HuH-7 (cell line): Measurements from ENCODE around the gene STRADB.
A peak's percentile ranks its signal among the peaks of the same experiment; 100 is the strongest.
"Not testable (repeated sequence)": the region's sequence is repeated elsewhere in the genome, so short reads cannot be mapped to it uniquely, and the experiment has no call there.

Source experiments
- DNase-seq: peaks from one replicate; pipeline ENCODE4 v3.0.0; 2011; ENCODE audit warnings: low spot score

STRADB gene, protein sequence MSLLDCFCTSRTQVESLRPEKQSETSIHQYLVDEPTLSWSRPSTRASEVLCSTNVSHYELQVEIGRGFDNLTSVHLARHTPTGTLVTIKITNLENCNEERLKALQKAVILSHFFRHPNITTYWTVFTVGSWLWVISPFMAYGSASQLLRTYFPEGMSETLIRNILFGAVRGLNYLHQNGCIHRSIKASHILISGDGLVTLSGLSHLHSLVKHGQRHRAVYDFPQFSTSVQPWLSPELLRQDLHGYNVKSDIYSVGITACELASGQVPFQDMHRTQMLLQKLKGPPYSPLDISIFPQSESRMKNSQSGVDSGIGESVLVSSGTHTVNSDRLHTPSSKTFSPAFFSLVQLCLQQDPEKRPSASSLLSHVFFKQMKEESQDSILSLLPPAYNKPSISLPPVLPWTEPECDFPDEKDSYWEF

DNA sequence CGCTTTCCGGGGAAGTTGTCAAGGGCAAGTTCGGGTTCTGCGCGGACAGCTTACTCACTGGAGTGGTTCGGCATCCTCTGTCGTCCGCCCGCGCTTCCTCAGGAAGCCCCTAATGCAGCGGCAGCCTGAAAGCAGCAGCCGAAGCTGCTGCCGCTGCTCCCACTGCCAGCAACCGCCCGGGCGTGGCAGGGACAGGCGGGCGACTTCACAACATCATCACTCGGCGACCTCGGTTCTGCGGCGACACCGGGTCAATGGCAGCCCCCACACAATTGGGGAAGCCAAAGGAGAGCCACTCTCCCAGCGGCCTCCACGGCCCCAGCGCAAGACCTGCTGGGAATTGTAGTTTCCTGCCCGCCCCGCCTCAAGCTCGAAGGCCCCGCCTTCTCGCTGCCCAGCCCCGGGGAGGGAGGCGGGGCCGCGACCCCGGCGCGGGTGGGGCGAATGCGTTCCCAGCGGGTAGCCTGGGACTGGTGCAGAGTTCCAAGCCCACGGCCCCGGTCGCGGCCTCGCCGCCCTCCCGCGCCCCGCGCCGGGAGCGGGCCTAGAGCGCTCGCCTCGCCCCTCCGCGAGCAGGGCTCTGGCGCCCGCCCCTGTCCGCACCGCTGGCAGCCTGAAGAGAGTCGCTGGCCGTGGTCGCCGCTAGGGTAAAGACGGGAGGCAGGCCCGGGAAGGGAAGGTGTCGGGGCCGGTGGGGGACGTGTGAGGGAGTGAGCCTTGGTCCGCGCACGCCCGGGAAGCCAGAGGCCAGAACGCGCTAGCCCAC, at the start of gene STRADB, which contains the start of gene TRAK2:
Gene STRADB, plus strand, starts transcription at position 449 of the 766 bp plus-strand sequence. CDS start 3,101 bp downstream, outside the sequence.
Gene TRAK2, minus strand, starts transcription at position 167 of the 766 bp plus-strand sequence. CDS start 30,951 bp downstream, outside the sequence.
- DNase-seq: peak; percentile 82

DNA sequence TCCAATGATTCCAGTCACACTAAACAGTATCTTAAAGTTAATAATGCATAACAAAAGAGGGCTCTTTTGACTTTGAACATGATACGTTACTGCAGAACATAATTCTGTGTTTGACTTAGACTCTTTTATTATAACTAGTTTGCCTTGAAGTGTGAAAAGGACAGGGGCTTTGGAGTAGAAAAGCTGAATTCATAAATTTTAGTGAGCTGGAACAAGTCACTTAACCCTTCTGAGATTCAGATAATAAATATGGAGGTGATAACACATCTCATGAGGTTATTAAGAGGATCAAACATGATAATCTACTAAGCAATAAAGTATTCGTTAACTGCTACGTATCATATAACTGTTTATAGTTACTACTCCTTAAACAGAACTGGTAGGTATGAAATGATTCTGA, 49.7 kb upstream of the STRADB start:
- no peak for DNase-seq

GRCh38 chr2:201402651-201403562, 48.6 kb upstream of the STRADB start:
- DNase-seq: no peak

DNA sequence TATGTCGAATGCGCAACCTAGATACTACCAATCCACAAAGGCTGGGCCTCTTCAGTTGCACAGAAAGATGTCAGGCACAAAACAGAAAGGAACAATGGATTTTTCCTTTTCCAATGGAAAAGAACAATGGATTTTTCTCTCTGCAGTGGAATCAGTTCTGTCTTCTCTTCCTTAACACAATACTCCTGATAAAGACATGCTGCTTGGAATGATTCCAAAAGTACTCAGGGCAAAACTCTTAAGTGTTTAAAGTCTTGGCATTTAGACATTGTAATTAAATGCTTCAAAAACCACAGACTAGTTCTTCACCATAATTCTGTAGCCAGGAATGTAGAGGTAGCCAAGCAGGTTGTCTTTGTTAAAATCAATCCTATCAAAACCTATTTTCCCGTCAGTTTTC, 47.7 kb upstream of the STRADB start:
- DNase-seq: no peak

- DNase-seq: no peak
These were observed 46.8 kb upstream of the STRADB start for GRCh38 chr2:201404699-201405280.

- peak; percentile 17 for DNase-seq
These were observed 45.4 kb upstream of the STRADB start for GRCh38 chr2:201406077-201406662.

- peak; percentile 42 for DNase-seq
These were observed 44.3 kb upstream of the STRADB start for GRCh38 chr2:201407265-201407664.

- DNase-seq: no peak
These were observed 42.6 kb upstream of the STRADB start for GRCh38 chr2:201408931-201409330.

- DNase-seq: no peak
These were observed 40.1 kb upstream of the STRADB start for GRCh38 chr2:201411421-201411820.

DNA sequence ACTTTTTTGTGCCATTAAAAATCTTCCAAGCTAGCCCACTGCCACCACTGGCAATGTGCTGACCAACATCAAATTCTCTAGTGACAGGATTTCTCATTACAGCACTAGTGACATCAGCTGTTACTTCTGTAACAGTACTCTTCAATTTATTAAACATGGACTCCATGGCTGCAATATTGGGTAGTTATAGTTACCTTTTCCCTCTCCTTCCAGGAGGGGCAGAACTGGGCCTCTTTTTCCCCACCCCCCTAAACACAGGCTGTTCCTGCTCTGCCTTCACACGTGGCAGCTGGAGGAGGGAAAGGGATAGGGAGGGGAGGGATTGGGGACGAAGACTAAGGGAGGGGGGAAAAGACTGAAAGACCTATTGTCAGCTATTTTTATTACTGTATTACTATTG, 38.4 kb upstream of the STRADB start:
- no peak for DNase-seq

DNA sequence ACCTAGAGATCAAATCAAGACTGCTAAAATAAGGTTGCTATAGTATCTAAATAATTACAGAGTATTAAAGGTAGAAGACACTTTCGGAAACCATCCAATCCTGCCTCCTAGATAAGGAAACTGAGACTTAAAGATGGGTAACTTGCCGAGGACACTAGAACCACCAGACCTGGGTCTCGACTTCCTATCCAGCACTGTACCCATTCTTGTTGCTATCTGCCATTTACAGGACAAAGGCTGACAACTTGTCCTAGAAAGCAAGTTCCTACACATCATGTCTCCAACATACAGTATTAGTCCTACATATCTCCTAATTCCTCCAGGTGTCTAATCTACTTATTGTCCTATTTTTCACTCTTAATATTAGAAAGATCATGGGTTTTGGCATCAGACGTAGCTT, 38.0 kb upstream of the STRADB start:
- no peak for DNase-seq

DNA sequence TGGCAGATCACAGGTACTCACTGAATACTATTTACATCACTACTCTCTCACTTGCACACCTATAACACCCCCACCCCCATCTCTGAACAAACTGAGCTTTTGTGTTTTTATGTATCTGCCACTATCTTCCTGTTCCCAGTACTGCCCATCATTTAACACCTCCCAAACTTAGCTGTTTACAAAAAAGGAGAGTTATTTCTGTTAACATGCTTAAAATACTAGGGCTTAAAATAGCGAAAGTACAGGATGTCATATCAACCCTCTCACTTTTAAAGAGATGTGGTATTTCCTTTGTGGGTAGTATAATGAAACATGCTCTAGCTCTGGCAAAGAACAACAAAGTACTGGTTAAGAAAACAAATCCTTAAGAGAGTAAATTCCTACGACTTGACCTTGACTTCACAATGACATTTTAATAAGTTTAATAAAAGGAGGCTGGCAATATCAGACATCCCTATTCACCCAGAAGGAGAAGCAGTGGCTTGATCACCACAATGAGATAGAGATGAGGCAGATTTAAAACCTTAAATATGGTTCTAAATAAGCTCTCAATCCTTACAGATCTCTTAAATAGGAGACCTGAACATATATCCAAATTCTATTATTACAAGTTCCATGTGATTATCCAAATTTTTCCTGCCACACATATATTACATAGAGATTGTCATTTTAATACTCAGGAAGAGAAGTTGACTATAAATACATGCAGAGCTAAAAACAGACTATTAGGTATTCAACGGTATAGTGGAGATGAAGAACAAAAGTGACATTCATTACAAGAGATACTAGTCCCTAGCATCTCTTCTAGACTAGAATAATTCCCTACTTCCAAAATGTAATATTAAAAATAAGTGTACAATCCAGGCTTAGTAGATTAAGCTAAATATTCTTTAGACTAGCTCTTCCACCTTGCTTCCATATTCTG, 37.2 kb upstream of the STRADB start:
- no peak for DNase-seq

- DNase-seq: no peak
These were observed 36.4 kb upstream of the STRADB start for GRCh38 chr2:201415149-201415548.

DNA sequence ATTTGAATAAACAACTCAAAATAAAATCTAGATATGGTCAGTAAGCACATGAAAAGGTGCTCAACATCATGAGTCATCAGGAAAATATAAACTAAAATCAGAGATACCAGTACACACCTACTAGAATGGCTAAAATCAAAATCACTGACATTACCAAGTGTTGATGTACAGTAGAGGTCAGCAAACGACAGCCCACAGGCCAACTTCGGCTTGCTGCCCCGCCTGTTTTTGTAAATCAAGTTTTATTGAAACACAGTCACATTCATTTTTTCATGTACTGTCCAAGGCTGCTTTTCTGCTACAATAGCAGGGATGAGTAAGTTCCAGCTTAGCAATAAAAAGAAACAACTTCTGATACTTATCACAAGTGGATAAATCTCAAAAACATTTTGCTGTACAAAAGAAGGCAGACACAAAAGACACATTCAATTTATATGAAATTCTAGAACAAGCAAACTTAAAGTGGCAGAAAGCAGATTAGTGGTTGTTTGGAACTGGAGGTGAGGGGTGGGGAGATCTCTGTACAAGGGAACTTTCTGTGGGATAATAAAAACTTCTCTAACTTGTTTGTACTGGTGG, 32.4 kb upstream of the STRADB start:
- no peak for DNase-seq

- no peak for DNase-seq
These were observed 31.6 kb upstream of the STRADB start for GRCh38 chr2:201419986-201420385.

GRCh38 chr2:201420442-201421113, 31.0 kb upstream of the STRADB start:
- no peak for DNase-seq

DNA sequence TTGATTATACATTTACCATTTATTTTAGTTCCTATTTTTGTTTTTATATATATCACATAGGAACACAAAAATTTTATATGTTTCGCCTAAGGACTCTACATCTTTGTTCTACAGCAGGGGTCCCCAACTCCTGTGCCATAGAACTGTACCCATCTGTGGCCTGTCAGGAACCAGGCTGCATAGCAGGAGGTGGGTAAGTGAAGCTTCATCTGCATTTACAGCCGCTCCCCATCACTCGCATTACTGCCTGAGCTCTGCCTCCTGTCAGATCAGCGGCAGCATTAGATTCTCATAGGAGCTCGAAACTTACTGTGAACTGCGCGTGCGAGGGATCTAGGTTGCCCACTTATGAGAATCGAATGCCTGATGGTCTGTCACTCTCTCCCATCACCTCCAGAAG, 25.6 kb upstream of the STRADB start:
- DNase-seq: no peak

DNA sequence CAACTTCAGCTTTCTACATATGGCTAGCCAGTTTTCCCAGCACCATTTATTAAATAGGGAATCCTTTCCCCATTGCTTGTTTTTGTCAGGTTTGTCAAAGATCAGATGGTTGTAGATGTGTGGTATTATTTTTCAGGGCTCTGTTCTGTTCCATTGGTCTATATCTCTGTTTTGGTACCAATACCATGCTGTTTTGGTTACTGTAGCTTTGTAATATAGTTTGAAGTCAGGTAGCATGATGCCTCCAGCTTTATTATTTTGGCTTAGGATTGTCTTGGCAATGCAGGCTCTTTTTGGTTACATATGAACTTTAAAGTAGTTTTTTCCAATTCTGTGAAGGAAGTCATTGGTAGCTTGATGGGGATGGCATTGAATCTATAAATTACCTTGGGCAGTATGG, 23.2 kb upstream of the STRADB start:
- not testable (repeated sequence) for DNase-seq

DNA sequence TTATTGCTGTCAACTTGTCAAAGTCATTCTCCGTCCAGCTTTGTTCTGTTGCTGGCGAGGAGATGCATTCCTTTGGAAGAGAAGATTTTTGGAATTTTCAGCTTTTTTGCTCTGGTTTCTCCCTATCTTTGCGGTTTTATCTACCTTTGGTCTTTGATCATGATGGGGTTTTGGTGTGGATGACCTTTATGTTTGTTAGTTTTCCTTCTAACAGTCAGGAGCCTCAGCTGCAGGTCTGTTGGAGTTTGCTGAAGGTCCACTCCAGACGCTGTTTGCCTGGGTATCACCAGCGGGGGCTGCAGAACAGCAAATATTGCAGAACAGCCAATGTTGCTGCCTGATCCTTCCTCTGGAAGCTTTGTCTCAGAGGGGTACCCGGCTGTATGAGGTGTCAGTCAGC, 21.7 kb upstream of the STRADB start:
- DNase-seq: not testable (repeated sequence)
